Stomach smooth muscle (tissue), 2 donors: ENCODE measurements around the gene FGD5.

Experiments
- H3K27ac ChIP-seq: one replicate; pipeline ENCODE4 v1.7.0; 2013; ENCODE audit warnings: mild to moderate bottlenecking, low read length, inconsistent platforms
- H3K27me3 ChIP-seq, 2 donors: one replicate each; pipeline ENCODE4 v1.7.0; 2013; ENCODE audit warnings: low read length in 2 of 2; ENCODE audit not compliant: insufficient read depth in 2 of 2, control insufficient read depth in 1 of 2
- H3K36me3 ChIP-seq, 2 donors: one replicate each; pipeline ENCODE4 v1.7.0; 2013; ENCODE audit warnings: low read length in 2 of 2; ENCODE audit not compliant: control insufficient read depth in 2 of 2, insufficient read depth in 2 of 2
- H3K4me1 ChIP-seq: one replicate; pipeline ENCODE4 v1.7.0; 2013; ENCODE audit warnings: low read length; ENCODE audit not compliant: control insufficient read depth, insufficient read depth
- H3K4me3 ChIP-seq, 2 donors: one replicate each; pipeline ENCODE4 v1.7.0; 2013; ENCODE audit warnings: low read length in 2 of 2
- H3K9ac ChIP-seq, 2 donors: one replicate each; pipeline ENCODE4 v1.7.0; 2013; ENCODE audit warnings: low read length in 2 of 2, mild to moderate bottlenecking in 1 of 2
- H3K9me3 ChIP-seq, 2 donors: one replicate each; pipeline ENCODE4 v1.7.0; 2013; ENCODE audit warnings: low read length in 2 of 2; ENCODE audit not compliant: control insufficient read depth in 2 of 2
- donor health status: healthy.
- donor health status: Pancreatic carcinoma.

FGD5 gene

GRCh38 chr3:14869917-14870782 is 51.4 kb downstream of the FGD5 start:
- Histone ChIP-seq H3K36me3 (peaks cover 0 to 2% of the 10 kb centered on the region in 2 donors), H3K27ac (no peak overlapping the region), H3K27me3 (peaks cover 0 to 3% of the 10 kb centered on the region in 2 donors), H3K9ac (no peak overlapping the region), H3K9me3 (no peaks in the 10 kb centered on the region), H3K4me1 (peaks cover 8% of the 10 kb centered on the region), H3K4me3 (no peak overlapping the region)

GRCh38 chr3:14870783-14871060 is 52.0 kb downstream of the FGD5 start:
- Histone ChIP-seq H3K9me3 (no peaks in the 10 kb centered on the region), H3K9ac (no peak overlapping the region), H3K27me3 (peaks cover 0 to 3% of the 10 kb centered on the region in 2 donors), H3K27ac (no peak overlapping the region), H3K36me3 (peaks cover 0 to 2% of the 10 kb centered on the region in 2 donors), H3K4me1 (peaks cover 9% of the 10 kb centered on the region), H3K4me3 (no peak overlapping the region)

- Histone ChIP-seq H3K9me3 (no peaks in the 10 kb centered on the region), H3K36me3 (peaks cover 0 to 2% of the 10 kb centered on the region in 2 donors), H3K4me3 (no peak overlapping the region), H3K27ac (no peak overlapping the region), H3K27me3 (no peaks in the 10 kb centered on the region), H3K9ac (no peak overlapping the region), H3K4me1 (peaks cover 11% of the 10 kb centered on the region)
Measured at GRCh38 chr3:14871456-14872200, 52.9 kb downstream of the FGD5 start.

GRCh38 chr3:14872706-14873105 is 53.9 kb downstream of the FGD5 start:
- peaks cover 18% of the 10 kb centered on the region for H3K4me1 ChIP-seq
- no peaks in the 10 kb centered on the region for H3K27me3 ChIP-seq
- no peak overlapping the region for H3K9ac ChIP-seq
- no peaks in the 10 kb centered on the region for H3K9me3 ChIP-seq
- H3K36me3 ChIP-seq: peaks cover 0 to 2% of the 10 kb centered on the region in 2 donors
- H3K27ac ChIP-seq: no peak overlapping the region
- no peak overlapping the region for H3K4me3 ChIP-seq

- no peak overlapping the region for H3K9ac ChIP-seq
- no peaks in the 10 kb centered on the region for H3K27me3 ChIP-seq
- H3K4me1 ChIP-seq: peaks cover 22% of the 10 kb centered on the region
- H3K27ac ChIP-seq: no peak overlapping the region
- no peak overlapping the region for H3K4me3 ChIP-seq
- no peaks in the 10 kb centered on the region for H3K9me3 ChIP-seq
- H3K36me3 ChIP-seq: peaks cover 0 to 2% of the 10 kb centered on the region in 2 donors
Measured at GRCh38 chr3:14874784-14875183, 56.0 kb downstream of the FGD5 start.

- H3K36me3 ChIP-seq: peaks cover 0 to 2% of the 10 kb centered on the region in 2 donors
- no peak overlapping the region for H3K27ac ChIP-seq
- H3K9me3 ChIP-seq: no peaks in the 10 kb centered on the region
- H3K9ac ChIP-seq: no peak overlapping the region
- no peaks in the 10 kb centered on the region for H3K27me3 ChIP-seq
- peaks cover 19% of the 10 kb centered on the region for H3K4me1 ChIP-seq
- H3K4me3 ChIP-seq: no peak overlapping the region
Measured at GRCh38 chr3:14875411-14876175, 56.8 kb downstream of the FGD5 start.

- Histone ChIP-seq H3K4me1 (peaks cover 14% of the 10 kb centered on the region), H3K9ac (no peak overlapping the region), H3K36me3 (no peaks in the 10 kb centered on the region), H3K27ac (no peak overlapping the region), H3K27me3 (no peaks in the 10 kb centered on the region), H3K9me3 (no peaks in the 10 kb centered on the region), H3K4me3 (peak overlapping the region in 1 of 2 donors; percentile 31)
Measured at GRCh38 chr3:14876921-14877333, 58.2 kb downstream of the FGD5 start.

GRCh38 chr3:14877469-14877868 is 58.7 kb downstream of the FGD5 start:
- peaks cover 14% of the 10 kb centered on the region for H3K4me1 ChIP-seq
- peak overlapping the region in 1 of 2 donors; percentile 31 for H3K4me3 ChIP-seq
- no peaks in the 10 kb centered on the region for H3K36me3 ChIP-seq
- no peak overlapping the region for H3K27ac ChIP-seq
- peak overlapping the region in 1 of 2 donors; percentile 38 for H3K9ac ChIP-seq
- H3K9me3 ChIP-seq: no peaks in the 10 kb centered on the region
- H3K27me3 ChIP-seq: no peaks in the 10 kb centered on the region

- Histone ChIP-seq H3K4me1 (peaks cover 14% of the 10 kb centered on the region), H3K4me3 (no peak overlapping the region), H3K27me3 (no peaks in the 10 kb centered on the region), H3K36me3 (no peaks in the 10 kb centered on the region), H3K27ac (no peak overlapping the region), H3K9me3 (no peaks in the 10 kb centered on the region), H3K9ac (no peak overlapping the region)
Measured at GRCh38 chr3:14879211-14879874, 60.6 kb downstream of the FGD5 start.

GRCh38 chr3:14880447-14881106 is 61.8 kb downstream of the FGD5 start:
- Histone ChIP-seq H3K4me3 (no peak overlapping the region), H3K9ac (no peak overlapping the region), H3K4me1 (peaks cover 14% of the 10 kb centered on the region), H3K27ac (no peak overlapping the region), H3K9me3 (no peaks in the 10 kb centered on the region), H3K36me3 (no peaks in the 10 kb centered on the region), H3K27me3 (no peaks in the 10 kb centered on the region)
